B cell (primary cell): ENCODE data around the gene CAMK2A. TPM values are rescaled to one million over a fixed set of nuclear protein-coding genes. Genes with fewer than 3 reads are reported as not detected.

Experiments used
- ATAC-seq: fragments of 200-7000 bp; cut with Tn5 transposase; one replicate; pipeline ENCODE4 v1.10.0; 2021; ENCODE audit warnings: low read depth, mild to moderate bottlenecking, moderate number of reproducible peaks, moderate library complexity
- CTCF ChIA-PET: fragments of 350-600 bp; sonication (Branson Sonifier 250); formaldehyde crosslinking; loops from one replicate; lab custom pipeline; 2021; ENCODE audit warnings: antibody characterized with exemption, inconsistent platforms; lab: Charles Lee
- POLR2A ChIA-PET: fragments of 350-600 bp; sonication (Branson Sonifier 250); formaldehyde crosslinking; loops from one replicate; lab custom pipeline; 2021; ENCODE audit warnings: antibody characterized with exemption; lab: Charles Lee
- DNase-seq: peaks from one replicate; pipeline ENCODE4 v3.0.0; 2013
- H2AFZ ChIP-seq: 2 replicates; pipeline ENCODE4 v1.6.1; 2012; ENCODE audit warnings: mild to moderate bottlenecking, low read depth, low read length; ENCODE audit not compliant: insufficient read depth, poor library complexity, severe bottlenecking
- H3K27ac ChIP-seq, 2 donors: 1 replicate in 1 of 2; 2 replicates in 1 of 2; pipeline ENCODE4 v1.5.1; 2012 to 2013; ENCODE audit warnings: low read length in 2 of 2, mild to moderate bottlenecking in 2 of 2, moderate library complexity in 1 of 2
- H3K27me3 ChIP-seq, 4 experiments: fragments of 200-600 bp in 1 of 4; sonication (generic) in 1 of 4; replicated peaks in 1 of 4; 1 replicate in 2 of 4; 2 replicates in 2 of 4; pipeline versions ENCODE4 v1.6.1 to v1.7.0; 2013 to 2016; ENCODE audit warnings: low read length in 3 of 4, mild to moderate bottlenecking in 2 of 4, mixed read lengths in 1 of 4, moderate library complexity in 1 of 4; ENCODE audit not compliant: insufficient read depth in 4 of 4, control insufficient read depth in 3 of 4; ENCODE audit errors: control extremely low read depth in 1 of 4
- H3K36me3 ChIP-seq, 2 experiments: replicated peaks in 1 of 2; 1 replicate in 1 of 2; 2 replicates in 1 of 2; pipeline versions ENCODE4 v1.6.1 to v1.7.1; 2013; ENCODE audit warnings: low read length in 1 of 2; ENCODE audit not compliant: insufficient read depth in 2 of 2, control insufficient read depth in 1 of 2; ENCODE audit errors: control extremely low read depth in 1 of 2, extremely low read depth in 1 of 2
- H3K4me1 ChIP-seq, 2 donors: fragments of 200-600 bp in 1 of 2; sonication (generic) in 1 of 2; 1 replicate in 1 of 2; 2 replicates in 1 of 2; pipeline versions ENCODE4 v1.5.1 to v1.6.1; 2013 to 2017; ENCODE audit warnings: low read length in 2 of 2; ENCODE audit not compliant: control insufficient read depth in 2 of 2, insufficient read depth in 2 of 2
- H3K4me2 ChIP-seq: replicated peaks from 2 replicates; pipeline ENCODE3; 2012; ENCODE audit warnings: mild to moderate bottlenecking, low read depth, low read length; ENCODE audit not compliant: poor library complexity, severe bottlenecking
- H3K4me3 ChIP-seq, 5 experiments: fragments of 200-600 bp in 1 of 5; sonication (generic) in 1 of 5; 1 replicate in 3 of 5; 2 replicates in 2 of 5; pipeline versions ENCODE4 v1.5.1 to v1.7.0; 2011 to 2016; ENCODE audit warnings: low read length in 4 of 5, mild to moderate bottlenecking in 4 of 5, low read depth in 2 of 5, control low read depth in 1 of 5, moderate library complexity in 1 of 5; ENCODE audit not compliant: insufficient read depth in 1 of 5; ENCODE audit errors: control extremely low read depth in 1 of 5, extremely low read depth in 1 of 5
- H3K79me2 ChIP-seq: fragments of 200-600 bp; sonication (generic); one replicate; pipeline ENCODE4 v1.6.0; 2016; ENCODE audit warnings: low read length; ENCODE audit not compliant: control insufficient read depth, insufficient read depth
- H3K9ac ChIP-seq: fragments of 200-600 bp; sonication (generic); 2 replicates; pipeline ENCODE4 v1.6.1; 2017; ENCODE audit warnings: mild to moderate bottlenecking, low read length, moderate library complexity
- H3K9me3 ChIP-seq, 3 donors: one replicate each; pipeline versions ENCODE4 v1.6.1 to v1.7.1; 2013; ENCODE audit warnings: low read length in 2 of 3; ENCODE audit not compliant: control insufficient read depth in 2 of 3, insufficient read depth in 1 of 3; ENCODE audit errors: control extremely low read depth in 1 of 3
- H4K20me1 ChIP-seq: 2 replicates; pipeline ENCODE4 v1.6.0; 2012; ENCODE audit warnings: mild to moderate bottlenecking, low read length; ENCODE audit not compliant: insufficient read depth, control insufficient read depth, poor library complexity, severe bottlenecking
- H3K27ac Mint-ChIP-seq: one replicate; pipeline ENCODE4 v1.8.0; 2021; ENCODE audit warnings: mixed read lengths
- H3K27me3 Mint-ChIP-seq: one replicate; pipeline ENCODE4 v1.8.0; 2021; ENCODE audit warnings: mixed read lengths
- H3K4me1 Mint-ChIP-seq: one replicate; pipeline ENCODE4 v1.8.0; 2021; ENCODE audit warnings: mixed read lengths
- H3K4me3 Mint-ChIP-seq: one replicate; pipeline ENCODE4 v1.8.0; 2021; ENCODE audit warnings: mixed read lengths
- H3K9me3 Mint-ChIP-seq: one replicate; pipeline ENCODE4 v1.8.0; 2022; ENCODE audit warnings: mixed read lengths; ENCODE audit not compliant: insufficient read depth
- EZH2 ChIP-seq: IDR thresholded peaks from 2 replicates; pipeline ENCODE4 v1.6.1; 2012; ENCODE audit warnings: borderline replicate concordance, low read depth, mild to moderate bottlenecking, moderate library complexity, low read length; ENCODE audit not compliant: insufficient read depth, poor library complexity, severe bottlenecking
- WGBS: methylation state at CpG from one replicate; pipeline ENCODE4 v1.1.5; 2013; ENCODE audit warnings: missing lambda C conversion rate; ENCODE audit not compliant: insufficient coverage; 5-methylcytosine and 5-hydroxymethylcytosine counted together
- intact Hi-C: fragments of 100-400 bp; cut with micrococcal nuclease; formaldehyde crosslinking; loops from one replicate; pipeline ENCODE4 v1.10.0; 2022
- polyA plus RNA-seq: library from polyadenylated mRNA; depleted of rRNA; stranded (reverse); fragments of >200 nt; gene quantifications from 2 replicates; pipeline ENCODE4 v1.2.3, GENCODE V29; 2012
- total RNA-seq, 2 donors: library from RNA; stranded (reverse); fragments of 120-200 nt in 1 of 2; gene quantifications; 1 replicate in 1 of 2; 2 replicates in 1 of 2; pipeline versions ENCODE4 v1.2.3 to v1.2.4, GENCODE V29; 2013 to 2022
- TF ChIP-seq, protein P1 (sequence below): fragments of 200-600 bp; IDR thresholded peaks from one replicate; pipeline ENCODE4 v1.8.0; 2022; ENCODE audit warnings: antibody characterized with exemption, mild to moderate bottlenecking

CAMK2A gene
- total and polyA plus RNA-seq, 2 donors (not counting 1 experiment from before 2014, with no cell fraction given) = not detected

DNA sequence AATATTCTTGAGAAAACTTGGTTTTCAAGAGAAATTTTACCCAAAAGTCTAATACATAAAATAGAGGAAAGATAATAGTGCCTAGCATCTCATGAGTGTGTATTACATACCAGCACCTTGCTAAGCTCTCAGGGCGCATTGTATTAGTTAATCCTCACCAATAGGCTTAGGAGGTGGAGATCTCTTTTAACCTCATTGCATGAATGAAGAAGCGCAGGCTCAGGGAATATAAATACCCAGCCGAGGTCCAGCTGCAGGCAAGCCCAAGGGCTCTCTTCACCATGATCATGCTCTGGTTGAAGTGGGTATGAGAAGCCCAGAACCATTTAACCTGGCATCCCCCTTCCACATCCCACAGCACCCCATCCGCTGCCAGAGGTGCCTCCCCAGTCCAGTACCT, 46.0 kb downstream of the CAMK2A start:
- H2AFZ ChIP-seq = no peak overlapping the region
- intact Hi-C loops = no loop called here
- H3K4me3 ChIP-seq = no peak overlapping the region
- Mint-ChIP-seq H3K4me1 (no peaks in the 10 kb centered on the region), H3K4me3 (no peak overlapping the region), H3K9me3 (no peaks in the 10 kb centered on the region), H3K27me3 (peaks cover 4% of the 10 kb centered on the region), H3K27ac (no peak overlapping the region)
- H3K27ac ChIP-seq = no peak overlapping the region
- DNase-seq (no peak), ATAC-seq (no peak)
- H3K36me3 ChIP-seq = no peaks in the 10 kb centered on the region
- no peaks in the 10 kb centered on the region for H4K20me1 ChIP-seq
- no peak overlapping the region for H3K9ac ChIP-seq
- no peak for TF ChIP-seq EZH2
- TF ChIP-seq, protein P1, sequence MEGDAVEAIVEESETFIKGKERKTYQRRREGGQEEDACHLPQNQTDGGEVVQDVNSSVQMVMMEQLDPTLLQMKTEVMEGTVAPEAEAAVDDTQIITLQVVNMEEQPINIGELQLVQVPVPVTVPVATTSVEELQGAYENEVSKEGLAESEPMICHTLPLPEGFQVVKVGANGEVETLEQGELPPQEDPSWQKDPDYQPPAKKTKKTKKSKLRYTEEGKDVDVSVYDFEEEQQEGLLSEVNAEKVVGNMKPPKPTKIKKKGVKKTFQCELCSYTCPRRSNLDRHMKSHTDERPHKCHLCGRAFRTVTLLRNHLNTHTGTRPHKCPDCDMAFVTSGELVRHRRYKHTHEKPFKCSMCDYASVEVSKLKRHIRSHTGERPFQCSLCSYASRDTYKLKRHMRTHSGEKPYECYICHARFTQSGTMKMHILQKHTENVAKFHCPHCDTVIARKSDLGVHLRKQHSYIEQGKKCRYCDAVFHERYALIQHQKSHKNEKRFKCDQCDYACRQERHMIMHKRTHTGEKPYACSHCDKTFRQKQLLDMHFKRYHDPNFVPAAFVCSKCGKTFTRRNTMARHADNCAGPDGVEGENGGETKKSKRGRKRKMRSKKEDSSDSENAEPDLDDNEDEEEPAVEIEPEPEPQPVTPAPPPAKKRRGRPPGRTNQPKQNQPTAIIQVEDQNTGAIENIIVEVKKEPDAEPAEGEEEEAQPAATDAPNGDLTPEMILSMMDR = no peak
- no peak overlapping the region for H3K4me2 ChIP-seq
- ChIA-PET CTCF (interaction anchor here (0.8 kb wide), 1 partner anchor 25 kb away, joined by 3 read pairs; no protein-coding TSS in a partner anchor), POLR2A (no interaction called here)
- H3K4me1 ChIP-seq = no peaks in the 10 kb centered on the region
- peaks cover 0 to 1% (median 0%) of the 10 kb centered on the region in 3 donors for H3K9me3 ChIP-seq
- H3K27me3 ChIP-seq = no peaks in the 10 kb centered on the region
- WGBS = 82% methylated on average over 2 of the region's 4 CpGs
- no peaks in the 10 kb centered on the region for H3K79me2 ChIP-seq

DNA sequence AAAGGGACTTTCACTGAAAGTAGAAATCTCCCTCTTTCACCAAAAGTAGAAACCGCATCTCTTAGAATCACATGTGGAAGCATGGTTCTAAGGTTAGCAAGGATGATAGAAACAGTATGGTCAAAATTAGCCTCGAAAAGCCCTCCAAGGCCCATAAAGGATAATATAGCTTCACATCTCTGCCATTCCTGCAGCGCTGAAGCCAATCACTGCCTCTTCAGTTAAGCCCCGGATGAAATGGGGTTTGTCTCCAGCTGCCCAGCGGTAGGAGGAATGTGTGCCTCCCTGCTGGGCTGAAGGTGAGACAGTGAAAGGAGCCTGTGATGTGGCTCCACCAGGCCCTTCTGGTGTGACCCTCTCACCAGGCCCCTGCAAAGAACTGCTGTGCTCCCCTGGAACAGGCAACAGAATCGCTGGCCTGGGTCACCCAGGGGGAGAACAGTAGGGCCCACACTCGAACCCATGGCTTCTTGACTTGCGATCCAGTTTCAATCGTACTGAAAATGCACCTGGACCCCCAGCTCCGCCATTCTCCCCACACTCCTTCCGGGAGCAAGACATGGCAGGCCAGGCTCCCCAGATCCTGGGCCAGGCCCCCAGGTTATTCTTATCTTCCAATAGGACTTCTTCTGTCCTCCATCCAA, 47.2 kb downstream of the CAMK2A start:
- Histone ChIP-seq H3K4me2 (no peak overlapping the region), H4K20me1 (no peaks in the 10 kb centered on the region), H3K9me3 (peaks cover 0 to 2% (median 0%) of the 10 kb centered on the region in 3 donors), H3K4me1 (no peaks in the 10 kb centered on the region), H3K79me2 (no peaks in the 10 kb centered on the region), H3K4me3 (no peak overlapping the region), H3K9ac (no peak overlapping the region), H3K36me3 (no peaks in the 10 kb centered on the region), H2AFZ (no peak overlapping the region), H3K27me3 (no peaks in the 10 kb centered on the region), H3K27ac (no peak overlapping the region)
- TF ChIP-seq, protein P1 = no peak
- TF ChIP-seq EZH2 = no peak
- Mint-ChIP-seq H3K4me1 (no peaks in the 10 kb centered on the region), H3K27me3 (peaks cover 4% of the 10 kb centered on the region), H3K27ac (no peak overlapping the region), H3K4me3 (no peak overlapping the region), H3K9me3 (no peaks in the 10 kb centered on the region)
- DNase-seq (no peak), ATAC-seq (no peak)
- intact Hi-C loops = no loop called here
- CTCF ChIA-PET = interaction anchor here (0.8 kb wide), 1 partner anchor 24 kb away, joined by 3 read pairs; no protein-coding TSS in a partner anchor
- 89% methylated on average over 9 of the region's 11 CpGs for WGBS
- POLR2A ChIA-PET = no interaction called here
